Measurements from ENCODE around the gene CEP112. TPM values are rescaled to one million over a fixed set of nuclear protein-coding genes. Genes with fewer than 3 reads are reported as not detected.
A peak's percentile ranks its signal among the peaks of the same experiment; 100 is the strongest.

The CEP112 gene
- total and polyA plus RNA-seq, 2 donors (not counting 3 experiments of a cell fraction or from before 2014, with no cell fraction given): 1.5 to 25.3 TPM

DNA sequence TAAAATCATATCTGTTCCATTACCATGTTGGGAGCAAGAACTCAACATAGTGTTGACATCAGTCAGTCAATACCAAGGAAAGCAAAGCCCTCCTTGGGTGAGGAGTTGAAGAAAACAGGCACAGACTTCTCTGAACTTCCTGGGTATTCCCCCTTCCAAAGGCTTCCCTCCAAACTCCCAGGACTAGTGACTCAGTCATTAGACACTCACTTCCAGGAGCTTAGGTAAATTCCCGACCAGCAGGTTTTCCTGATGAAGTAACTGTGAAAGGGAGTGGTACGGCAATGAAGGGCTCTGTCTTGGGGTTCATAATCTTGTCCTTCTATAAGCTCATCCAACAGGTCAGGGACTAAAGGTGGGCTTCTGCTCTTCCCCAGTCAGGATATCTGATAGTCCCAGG lies 336.7 kb downstream of the CEP112 start:
- TF ChIP-seq JUN (IDR thresholded peaks at IDR 0.05; ENCODE audit: borderline replicate concordance, insufficient read depth, insufficient read length, low read depth) (no peak), POLR2AphosphoS5 (IDR thresholded peaks at IDR 0.05; ENCODE audit: insufficient read depth, low read depth, low read length) (no peak), EZH2 (IDR thresholded peaks at IDR 0.05; ENCODE audit: borderline replicate concordance, low read depth, low read length, severe bottlenecking) (no peak), FOS (IDR thresholded peaks at IDR 0.05; ENCODE audit: borderline replicate concordance, insufficient read depth, low read length) (no peak), POLR2A (IDR thresholded peaks at IDR 0.05; ENCODE audit: low read depth, low read length) (no peak), MYC (IDR thresholded peaks at IDR 0.05; ENCODE audit: low read depth, low read length) (no peak), GATA2 (IDR thresholded peaks at IDR 0.05; ENCODE audit: insufficient read depth, insufficient read length, low read depth, low read length) (no peak)
- TF ChIP-seq, protein P1, sequence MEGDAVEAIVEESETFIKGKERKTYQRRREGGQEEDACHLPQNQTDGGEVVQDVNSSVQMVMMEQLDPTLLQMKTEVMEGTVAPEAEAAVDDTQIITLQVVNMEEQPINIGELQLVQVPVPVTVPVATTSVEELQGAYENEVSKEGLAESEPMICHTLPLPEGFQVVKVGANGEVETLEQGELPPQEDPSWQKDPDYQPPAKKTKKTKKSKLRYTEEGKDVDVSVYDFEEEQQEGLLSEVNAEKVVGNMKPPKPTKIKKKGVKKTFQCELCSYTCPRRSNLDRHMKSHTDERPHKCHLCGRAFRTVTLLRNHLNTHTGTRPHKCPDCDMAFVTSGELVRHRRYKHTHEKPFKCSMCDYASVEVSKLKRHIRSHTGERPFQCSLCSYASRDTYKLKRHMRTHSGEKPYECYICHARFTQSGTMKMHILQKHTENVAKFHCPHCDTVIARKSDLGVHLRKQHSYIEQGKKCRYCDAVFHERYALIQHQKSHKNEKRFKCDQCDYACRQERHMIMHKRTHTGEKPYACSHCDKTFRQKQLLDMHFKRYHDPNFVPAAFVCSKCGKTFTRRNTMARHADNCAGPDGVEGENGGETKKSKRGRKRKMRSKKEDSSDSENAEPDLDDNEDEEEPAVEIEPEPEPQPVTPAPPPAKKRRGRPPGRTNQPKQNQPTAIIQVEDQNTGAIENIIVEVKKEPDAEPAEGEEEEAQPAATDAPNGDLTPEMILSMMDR (IDR thresholded peaks at IDR 0.05; ENCODE audit: extremely low read depth in 1 of 2, insufficient read depth in 1 of 2, low read depth in 1 of 2, low read length in 2 of 2): no peak
- TF ChIP-seq, protein P2, sequence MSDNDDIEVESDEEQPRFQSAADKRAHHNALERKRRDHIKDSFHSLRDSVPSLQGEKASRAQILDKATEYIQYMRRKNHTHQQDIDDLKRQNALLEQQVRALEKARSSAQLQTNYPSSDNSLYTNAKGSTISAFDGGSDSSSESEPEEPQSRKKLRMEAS (IDR thresholded peaks at IDR 0.05; ENCODE audit: insufficient read depth, insufficient read length): no peak
- Histone ChIP-seq H3K4me3 (replicated peaks in 1 of 3; ENCODE audit: insufficient read depth in 1 of 3, low read depth in 1 of 3, low read length in 3 of 3) (no peak overlapping the region), H3K4me1 (ENCODE audit: control insufficient read depth, extremely low read depth, insufficient read depth, low read length) (no peaks in the 10 kb centered on the region), H3K27ac (ENCODE audit: insufficient read depth, low read depth, low read length) (no peak overlapping the region), H3K79me2 (ENCODE audit: control insufficient read depth, insufficient read depth, low read length) (no peaks in the 10 kb centered on the region), H3K4me2 (ENCODE audit: insufficient read depth, low read length) (no peak overlapping the region), H2AFZ (ENCODE audit: low read depth, low read length) (no peak overlapping the region), H3K9me1 (replicated peaks; ENCODE audit: control insufficient read depth, extremely low read depth, insufficient read depth, low read length) (no peaks in the 10 kb centered on the region), H3K36me3 (ENCODE audit: control insufficient read depth in 2 of 2, extremely low read depth in 1 of 2, insufficient read depth in 2 of 2, low read length in 2 of 2) (no peaks in the 10 kb centered on the region), H4K20me1 (replicated peaks; ENCODE audit: control insufficient read depth, extremely low read depth, insufficient read depth, low read length) (no peaks in the 10 kb centered on the region), H3K9me3 (replicated peaks; ENCODE audit: control insufficient read depth, insufficient read depth, low read length) (no peaks in the 10 kb centered on the region), H3K27me3 (ENCODE audit: control insufficient read depth in 2 of 2, insufficient read depth in 2 of 2, low read length in 2 of 2) (no peaks in the 10 kb centered on the region), H3K9ac (replicated peaks; ENCODE audit: extremely low read depth, insufficient read depth, low read length) (no peak overlapping the region)
- ChIA-PET POLR2A (no interaction called here), CTCF (interaction anchor here (1.5 kb wide), 1 partner anchor 310 kb away, joined by 5 read pairs; no protein-coding TSS in a partner anchor)
- no TSS peak for BruUV-seq (replicated peaks)
- DNase-seq (ENCODE audit: low read depth, low spot score): peak; percentile 30
- peak; percentile 18 for FAIRE-seq
- intact Hi-C loops (cut with micrococcal nuclease): no loop called here
- dilution Hi-C loops (cut with MboI; ENCODE audit: extremely low pct_ligation_motif_present, low sequenced_read_pairs): no loop called here

All from endothelial cell of umbilical vein (primary cell).